ENCODE data around the gene TEX28. TPM values are rescaled to one million over a fixed set of nuclear protein-coding genes. Genes with fewer than 3 reads are reported as not detected.

Gene TEX28
- total and polyA plus RNA-seq, 2 donors (not counting 1 experiment from before 2014, with no cell fraction given): not detected

- Histone ChIP-seq H3K36me3 (ENCODE audit: control insufficient read depth, insufficient read depth, low read length) (no peaks in the 10 kb centered on the region), H3K9ac (ENCODE audit: insufficient read depth, low read length) (no peak overlapping the region), H3K27ac (ENCODE audit: insufficient read depth, low read length) (no peak overlapping the region), H4K20me1 (ENCODE audit: control insufficient read depth, extremely low read depth, insufficient read depth, low read length) (no peaks in the 10 kb centered on the region), H3K4me2 (ENCODE audit: extremely low read depth, insufficient read depth, low read length) (no peak overlapping the region), H3K27me3 (ENCODE audit: control insufficient read depth, insufficient read depth, low read length) (peaks cover 2% of the 10 kb centered on the region), H3K79me2 (ENCODE audit: control insufficient read depth, insufficient read depth, low read length) (no peaks in the 10 kb centered on the region), H2AFZ (ENCODE audit: low read length) (no peak overlapping the region), H3K4me1 (ENCODE audit: control insufficient read depth, extremely low read depth, insufficient read depth, low read length) (no peaks in the 10 kb centered on the region), H3K9me3 (ENCODE audit: control insufficient read depth, insufficient read depth, low read depth, low read length) (no peaks in the 10 kb centered on the region), H3K4me3 (replicated peaks in 1 of 4; ENCODE audit: control extremely low read depth in 1 of 4, insufficient read depth in 1 of 4, low read depth in 3 of 4, low read length in 4 of 4) (no peak overlapping the region)
- TF ChIP-seq CTCF (conservative IDR thresholded peaks at IDR 0.05 in 1 of 2, IDR thresholded peaks at IDR 0.05 in 1 of 2; ENCODE audit: low read depth in 1 of 2, low read length in 2 of 2): no peak
- TF ChIP-seq EZH2 (IDR thresholded peaks at IDR 0.05; ENCODE audit: low read length, missing control alignments): no peak
- DNase-seq (ENCODE audit: low read depth in 2 of 2): no peak
These were observed 39.6 kb upstream of the TEX28 start for GRCh38 chrX:154334496-154334895.

DNA sequence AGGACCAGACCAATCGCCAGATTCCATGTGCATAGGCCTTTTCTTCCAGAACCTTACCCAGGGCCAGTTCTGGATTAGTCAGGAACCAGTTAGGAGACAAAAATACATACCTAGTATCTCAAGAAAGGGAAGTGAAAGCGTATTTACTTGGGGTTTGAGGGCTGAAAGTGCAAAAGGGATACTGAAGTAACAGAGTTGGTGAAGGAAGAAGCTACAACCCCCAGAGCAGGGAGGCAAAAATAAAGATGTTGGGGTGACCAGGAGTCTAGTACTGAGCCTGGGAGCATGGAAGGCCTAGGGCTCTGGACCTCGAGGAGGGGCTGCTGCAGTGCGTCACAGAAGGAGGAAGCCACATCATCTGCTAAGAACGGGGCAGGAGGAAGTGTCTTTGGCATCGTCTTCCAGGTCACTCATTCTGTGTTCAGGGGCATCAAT lies 38.9 kb upstream of the TEX28 start:
- H3K79me2 ChIP-seq (ENCODE audit: control insufficient read depth, insufficient read depth, low read length): no peaks in the 10 kb centered on the region
- peaks cover 2% of the 10 kb centered on the region for H3K27me3 ChIP-seq (ENCODE audit: control insufficient read depth, insufficient read depth, low read length)
- no peaks in the 10 kb centered on the region for H4K20me1 ChIP-seq (ENCODE audit: control insufficient read depth, extremely low read depth, insufficient read depth, low read length)
- no peak overlapping the region for H3K9ac ChIP-seq (ENCODE audit: insufficient read depth, low read length)
- H3K36me3 ChIP-seq (ENCODE audit: control insufficient read depth, insufficient read depth, low read length): no peaks in the 10 kb centered on the region
- H3K4me2 ChIP-seq (ENCODE audit: extremely low read depth, insufficient read depth, low read length): no peak overlapping the region
- no peak for TF ChIP-seq CTCF (conservative IDR thresholded peaks at IDR 0.05 in 1 of 2, IDR thresholded peaks at IDR 0.05 in 1 of 2; ENCODE audit: low read depth in 1 of 2, low read length in 2 of 2)
- no peak for TF ChIP-seq EZH2 (IDR thresholded peaks at IDR 0.05; ENCODE audit: low read length, missing control alignments)
- H3K9me3 ChIP-seq (ENCODE audit: control insufficient read depth, insufficient read depth, low read depth, low read length): no peaks in the 10 kb centered on the region
- no peak overlapping the region for H3K4me3 ChIP-seq (replicated peaks in 1 of 4; ENCODE audit: control extremely low read depth in 1 of 4, insufficient read depth in 1 of 4, low read depth in 3 of 4, low read length in 4 of 4)
- H2AFZ ChIP-seq (ENCODE audit: low read length): no peak overlapping the region
- DNase-seq (ENCODE audit: low read depth in 2 of 2): no peak
- no peak overlapping the region for H3K27ac ChIP-seq (ENCODE audit: insufficient read depth, low read length)
- no peaks in the 10 kb centered on the region for H3K4me1 ChIP-seq (ENCODE audit: control insufficient read depth, extremely low read depth, insufficient read depth, low read length)

- no peak overlapping the region for H3K4me3 ChIP-seq (replicated peaks in 1 of 4; ENCODE audit: control extremely low read depth in 1 of 4, insufficient read depth in 1 of 4, low read depth in 3 of 4, low read length in 4 of 4)
- H3K4me1 ChIP-seq (ENCODE audit: control insufficient read depth, extremely low read depth, insufficient read depth, low read length): no peaks in the 10 kb centered on the region
- DNase-seq (ENCODE audit: low read depth in 2 of 2): no peak
- H3K79me2 ChIP-seq (ENCODE audit: control insufficient read depth, insufficient read depth, low read length): no peaks in the 10 kb centered on the region
- peaks cover 2% of the 10 kb centered on the region for H3K27me3 ChIP-seq (ENCODE audit: control insufficient read depth, insufficient read depth, low read length)
- H3K9me3 ChIP-seq (ENCODE audit: control insufficient read depth, insufficient read depth, low read depth, low read length): no peaks in the 10 kb centered on the region
- H3K9ac ChIP-seq (ENCODE audit: insufficient read depth, low read length): no peak overlapping the region
- no peaks in the 10 kb centered on the region for H3K36me3 ChIP-seq (ENCODE audit: control insufficient read depth, insufficient read depth, low read length)
- no peak overlapping the region for H3K27ac ChIP-seq (ENCODE audit: insufficient read depth, low read length)
- no peak overlapping the region for H2AFZ ChIP-seq (ENCODE audit: low read length)
- H4K20me1 ChIP-seq (ENCODE audit: control insufficient read depth, extremely low read depth, insufficient read depth, low read length): no peaks in the 10 kb centered on the region
- no peak for TF ChIP-seq CTCF (conservative IDR thresholded peaks at IDR 0.05 in 1 of 2, IDR thresholded peaks at IDR 0.05 in 1 of 2; ENCODE audit: low read depth in 1 of 2, low read length in 2 of 2)
- no peak for TF ChIP-seq EZH2 (IDR thresholded peaks at IDR 0.05; ENCODE audit: low read length, missing control alignments)
- no peak overlapping the region for H3K4me2 ChIP-seq (ENCODE audit: extremely low read depth, insufficient read depth, low read length)
These were observed 38.2 kb upstream of the TEX28 start for GRCh38 chrX:154333116-154333515.
